Fibroblast of skin of abdomen (primary cell): Measurements from ENCODE around the gene CSNK1D.
"Not testable (repeated sequence)": the region's sequence is repeated elsewhere in the genome, so short reads cannot be mapped to it uniquely, and the experiment has no call there.

Experiments used
- DNase-seq: peaks from one replicate; pipeline ENCODE4 v3.0.0-alpha.2; 2013

CSNK1D gene

DNA sequence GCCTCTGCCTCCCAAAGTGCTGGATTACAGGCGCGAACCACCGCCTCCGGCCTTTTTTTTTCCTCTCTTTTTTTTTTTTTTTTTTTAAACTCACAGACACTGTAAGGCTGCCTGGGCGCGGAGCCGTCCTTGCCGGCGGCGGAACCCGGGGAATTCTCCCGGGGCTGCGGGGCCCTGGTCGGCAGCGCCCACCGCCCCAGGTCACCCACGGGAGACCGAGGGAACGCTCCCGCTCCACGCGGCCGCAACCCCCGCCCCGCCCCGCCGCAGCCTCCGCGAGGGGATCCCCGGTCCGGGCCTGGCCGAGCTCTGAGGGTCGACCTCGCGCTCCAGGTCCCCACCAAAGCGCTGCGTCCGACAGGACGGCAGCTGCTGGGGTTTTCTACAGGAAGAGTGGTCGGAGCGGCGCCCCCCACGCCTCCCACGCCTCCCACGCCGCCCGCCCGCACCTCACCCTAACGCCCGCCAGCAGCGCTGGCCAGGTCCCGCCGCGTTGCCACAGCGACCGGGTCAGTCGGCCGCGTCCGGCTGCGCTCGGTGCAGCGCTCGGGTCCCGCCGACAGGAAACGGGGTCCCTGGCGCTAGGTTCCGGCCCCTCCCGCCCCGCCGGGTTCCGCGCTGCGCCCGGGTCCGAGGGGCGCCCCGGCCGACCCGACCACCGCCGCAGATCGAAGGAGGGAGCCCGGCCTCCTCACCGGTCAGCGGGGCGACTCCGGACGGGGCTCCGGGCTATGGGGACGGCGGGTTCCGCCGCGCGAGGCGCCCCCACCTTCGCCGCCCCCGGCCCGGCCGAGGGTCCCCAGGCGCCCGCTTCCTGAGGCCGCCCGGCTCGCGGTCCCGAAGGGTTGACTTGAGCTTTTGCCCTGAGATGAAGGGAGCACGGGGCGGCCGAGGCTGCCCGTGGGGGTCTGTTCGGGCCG is 60.9 kb downstream of the CSNK1D start, which contains the start of gene CCDC57:
TSS of gene CCDC57 (minus strand) at position 512 of the 920 bp plus-strand sequence. CDS start 10,898 bp downstream, outside the sequence.
- DNase-seq, result peak; percentile 79

- DNase-seq, result not testable (repeated sequence)
Measured at GRCh38 chr17:82210655-82211054, 62.8 kb downstream of the CSNK1D start.

GRCh38 chr17:82205720-82206508 is 67.6 kb downstream of the CSNK1D start:
- peak; percentile 85 for DNase-seq

GRCh38 chr17:82204831-82205719 is 68.4 kb downstream of the CSNK1D start:
- DNase-seq, result peak; percentile 70

- no peak for DNase-seq
Measured at GRCh38 chr17:82203920-82204319, 69.6 kb downstream of the CSNK1D start.

- DNase-seq, result no peak
Measured at GRCh38 chr17:82202981-82203380, 70.5 kb downstream of the CSNK1D start.

GRCh38 chr17:82201498-82201910 is 72.0 kb downstream of the CSNK1D start:
- DNase-seq, result no peak

GRCh38 chr17:82200743-82201497 is 72.6 kb downstream of the CSNK1D start:
- no peak for DNase-seq

GRCh38 chr17:82200135-82200534 is 73.4 kb downstream of the CSNK1D start:
- no peak for DNase-seq

DNA sequence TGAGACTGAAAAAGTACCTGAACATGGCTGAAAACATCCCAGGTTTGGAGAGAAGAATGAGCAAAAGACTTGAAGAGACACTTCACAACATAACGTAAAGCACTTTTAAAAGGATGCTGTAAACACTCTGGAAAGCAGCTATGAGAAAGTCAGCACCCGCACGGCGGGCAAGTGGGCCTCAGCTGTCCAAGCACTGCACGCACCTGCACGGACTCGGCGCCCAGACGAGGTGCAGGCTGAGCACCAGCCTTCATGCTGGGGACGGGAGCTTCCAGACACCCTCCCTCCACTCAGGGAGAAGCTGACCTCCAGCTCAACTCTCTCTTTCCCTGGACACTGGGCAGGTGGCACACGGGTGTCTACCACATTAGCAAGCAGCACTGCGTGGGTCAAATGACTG is 74.0 kb downstream of the CSNK1D start:
- DNase-seq, result no peak

DNA sequence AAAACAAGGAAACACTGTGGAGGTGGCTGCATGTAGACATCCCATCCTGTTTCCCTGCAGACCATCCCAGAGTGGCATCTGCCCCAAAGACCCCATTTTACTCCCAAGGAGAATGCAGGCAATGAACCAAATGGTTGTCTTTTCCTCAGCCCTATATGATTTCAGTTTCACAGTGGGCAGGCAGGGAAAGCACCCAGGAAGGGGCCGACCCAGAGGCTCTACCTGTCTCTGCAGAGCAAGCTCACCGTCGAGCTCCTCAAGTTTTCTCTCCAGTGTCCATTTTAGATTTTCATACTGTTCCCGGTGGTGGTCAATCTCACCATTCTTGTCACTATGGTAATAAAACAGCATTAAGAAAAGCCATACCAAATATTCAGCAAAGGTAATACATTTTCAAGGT is 75.4 kb downstream of the CSNK1D start:
- DNase-seq, result no peak

- DNase-seq, result no peak
Measured at GRCh38 chr17:82195675-82196672, 77.5 kb downstream of the CSNK1D start.

DNA sequence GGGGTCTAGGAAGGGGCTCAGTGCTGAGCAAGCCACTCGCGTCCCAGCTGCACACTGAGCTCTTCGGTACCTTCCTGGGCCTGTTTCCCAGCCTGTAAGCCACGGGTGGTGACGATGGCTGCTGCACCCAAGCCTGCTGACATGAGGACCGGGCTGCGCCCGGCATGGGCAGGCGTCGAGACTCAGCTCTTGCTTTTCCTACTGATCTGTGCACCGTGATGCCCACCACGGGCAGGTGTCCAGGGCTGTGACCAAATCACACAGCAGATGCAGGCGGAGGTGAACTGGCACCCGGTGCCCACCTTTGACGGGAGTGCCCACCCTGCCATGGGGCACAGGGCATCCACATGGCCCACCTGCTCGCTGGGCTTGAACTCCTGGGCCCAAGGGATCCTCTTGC is 78.7 kb downstream of the CSNK1D start:
- no peak for DNase-seq

- no peak for DNase-seq
Measured at GRCh38 chr17:82193520-82194220, 79.8 kb downstream of the CSNK1D start.

DNA sequence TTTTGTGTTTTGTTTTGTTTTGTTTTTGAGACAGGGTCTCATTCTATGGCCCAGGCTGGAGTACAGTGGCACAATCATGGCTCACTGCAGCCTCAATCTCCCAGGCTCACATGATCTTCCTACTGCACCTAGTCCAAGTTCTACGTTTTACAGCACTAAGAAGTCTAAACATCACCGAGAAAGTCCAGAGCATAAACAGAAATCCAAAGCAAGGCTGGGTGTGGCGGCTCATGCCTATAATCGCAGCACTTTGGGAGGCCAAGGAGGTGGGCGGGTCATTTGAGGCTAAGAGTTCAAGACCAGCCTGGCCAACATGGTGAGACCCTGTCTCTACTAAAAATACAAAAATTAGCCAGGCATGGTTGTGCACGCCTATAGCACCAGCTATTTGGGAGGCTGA is 80.5 kb downstream of the CSNK1D start:
- not testable (repeated sequence) for DNase-seq
